Tongue (tissue), 2 donors: Measurements from ENCODE around the gene KISS1. TPM values are rescaled to one million over a fixed set of nuclear protein-coding genes. Genes with fewer than 3 reads are reported as not detected.

Source experiments
- DNase-seq: peaks from one replicate; pipeline ENCODE4 v3.0.0-alpha.2; 2015
- total RNA-seq: library from RNA; depleted of rRNA; stranded (reverse); fragments of >200 nt; gene quantifications from one replicate; pipeline ENCODE4 v1.2.3, GENCODE V29; 2014

Gene KISS1
- total RNA-seq, 1 donor from 2014 or later: not detected

GRCh38 chr1:204154568-204155255, 41.6 kb downstream of the KISS1 start:
- peak; percentile 57 for DNase-seq

GRCh38 chr1:204153667-204154066, 42.6 kb downstream of the KISS1 start:
- no peak for DNase-seq

GRCh38 chr1:204152310-204153044, 43.8 kb downstream of the KISS1 start:
- no peak for DNase-seq

- DNase-seq: peak; percentile 79
Observed at GRCh38 chr1:204151552-204152309, 44.6 kb downstream of the KISS1 start, which contains the start of gene ETNK2. Gene ETNK2, minus strand, starts transcription at chr1:204152044. Its CDS starts 192 bp downstream, at chr1:204151852.

- peak; percentile 47 for DNase-seq
Observed at GRCh38 chr1:204150702-204151551, 45.4 kb downstream of the KISS1 start.

GRCh38 chr1:204149635-204150565, 46.4 kb downstream of the KISS1 start:
- no peak for DNase-seq

GRCh38 chr1:204149107-204149506, 47.2 kb downstream of the KISS1 start:
- no peak for DNase-seq

GRCh38 chr1:204147406-204148383, 48.6 kb downstream of the KISS1 start:
- DNase-seq: no peak

- DNase-seq: no peak
Observed at GRCh38 chr1:204146965-204147364, 49.3 kb downstream of the KISS1 start.

- DNase-seq: no peak
Observed at GRCh38 chr1:204146309-204146708, 50.0 kb downstream of the KISS1 start.

GRCh38 chr1:204145033-204145504, 51.2 kb downstream of the KISS1 start:
- no peak for DNase-seq

- no peak for DNase-seq
Observed at GRCh38 chr1:204143276-204144041, 52.8 kb downstream of the KISS1 start.

- DNase-seq: no peak
Observed at GRCh38 chr1:204142032-204142974, 54.0 kb downstream of the KISS1 start.

- DNase-seq: no peak
Observed at GRCh38 chr1:204141131-204141530, 55.2 kb downstream of the KISS1 start.
